Measurements from ENCODE around the gene EVC.

The EVC gene

DNA sequence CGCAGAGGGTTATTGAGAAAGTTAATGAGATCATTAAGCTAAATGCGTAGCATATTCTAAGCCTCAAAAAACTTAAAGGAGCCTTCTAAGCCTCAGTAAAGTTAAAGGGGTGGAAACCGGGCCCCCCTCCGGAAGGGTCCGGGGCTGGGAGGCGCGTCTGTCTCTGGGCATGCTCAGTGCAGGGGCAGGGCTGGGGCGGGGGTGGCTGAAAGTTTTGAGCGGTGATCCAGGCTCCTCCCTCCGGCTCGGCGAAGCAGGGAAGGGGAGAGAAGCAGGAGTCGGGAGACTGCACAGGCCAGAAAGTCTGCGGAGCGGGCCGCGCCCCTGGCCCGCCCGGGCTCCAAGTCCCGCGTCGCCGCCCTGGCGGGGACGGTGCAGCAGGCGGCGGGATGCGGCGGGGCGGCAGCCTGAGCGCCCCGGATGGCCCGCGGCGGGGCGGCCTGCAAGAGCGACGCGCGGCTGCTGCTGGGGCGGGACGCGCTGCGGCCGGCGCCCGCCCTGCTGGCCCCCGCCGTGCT, at the start of gene EVC:
Gene EVC (plus strand): TSS at position 241 of the 518 bp plus-strand sequence. CDS start 180 bp downstream, at position 421.
- DNase-seq (ENCODE audit: low read depth in 2 of 2) = no peak

DNA sequence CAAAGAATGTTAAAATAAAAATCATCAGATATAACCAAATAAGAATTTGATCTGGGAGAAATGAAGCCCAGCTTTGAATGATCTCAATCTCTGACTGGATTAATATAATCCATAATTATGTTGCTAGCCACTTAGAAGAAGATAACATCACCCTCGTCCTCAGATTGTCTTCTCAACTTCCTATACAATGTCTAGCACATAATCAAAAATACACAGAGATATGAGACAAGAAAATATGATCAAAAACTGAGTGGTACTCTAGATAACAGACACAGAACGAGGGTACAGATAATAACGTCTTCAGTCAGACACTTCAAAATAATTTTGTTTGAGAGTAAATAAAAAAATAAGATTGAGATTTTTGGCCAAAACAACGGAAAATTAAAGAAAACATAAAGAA, 49.8 kb upstream of the EVC start:
- DNase-seq (ENCODE audit: low read depth in 2 of 2) = no peak

DNA sequence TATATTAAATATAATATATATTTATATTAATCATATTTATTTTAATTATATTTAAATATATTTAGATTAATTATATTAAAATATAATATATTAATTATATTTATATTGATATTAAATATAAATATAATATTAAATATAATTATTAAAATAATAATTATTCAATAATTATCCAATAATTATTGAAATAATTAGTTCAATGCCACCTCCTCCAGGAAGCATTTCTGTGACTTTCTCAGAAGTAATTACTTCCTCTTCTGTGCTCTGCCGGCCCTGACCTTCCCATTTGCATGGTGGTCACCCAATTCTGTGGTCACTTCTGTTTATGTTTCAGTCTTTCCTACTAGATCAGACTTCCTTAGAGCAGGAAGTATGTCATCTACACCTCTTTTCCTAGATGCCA, 48.4 kb upstream of the EVC start:
- no peak for DNase-seq (ENCODE audit: low read depth in 2 of 2)

DNA sequence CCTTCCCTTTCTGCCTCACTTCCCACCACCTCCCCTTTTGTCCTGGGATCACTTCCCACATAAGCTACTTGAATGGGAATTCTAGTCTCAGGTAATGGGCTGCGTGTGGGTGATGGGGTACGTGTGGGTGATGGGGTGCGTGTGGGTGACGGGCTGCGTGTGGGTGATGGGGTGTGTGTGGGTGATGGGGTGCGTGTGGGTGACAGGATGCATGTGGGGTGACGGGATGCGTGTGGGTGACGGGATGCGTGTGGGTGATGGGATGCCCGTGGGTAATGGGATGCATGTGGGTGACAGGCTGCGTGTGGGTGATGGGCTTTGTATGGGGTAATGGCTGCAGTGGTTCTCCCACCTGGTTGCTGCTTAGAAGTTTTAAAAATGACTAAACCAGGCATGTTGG, 46.2 kb upstream of the EVC start:
- DNase-seq (ENCODE audit: low read depth in 2 of 2) = no peak

DNA sequence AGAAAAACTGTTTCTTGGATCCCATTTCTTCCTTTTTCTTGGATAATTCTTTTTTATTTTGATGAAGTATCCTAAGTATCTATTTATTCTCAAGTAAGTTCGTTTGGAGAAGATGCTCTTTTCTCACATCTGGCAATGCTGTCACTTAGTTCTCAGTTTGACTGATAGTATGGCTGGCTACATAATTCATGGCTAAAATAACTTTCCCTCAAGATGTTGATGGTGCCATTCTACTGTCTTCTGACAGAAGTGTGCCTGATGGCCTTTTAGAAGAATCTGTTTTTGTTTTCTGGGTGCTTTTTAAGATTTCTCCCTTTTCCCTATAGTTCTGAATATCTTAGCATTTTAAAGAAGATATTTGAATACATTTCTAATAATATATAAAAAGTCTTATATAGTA, 44.3 kb upstream of the EVC start:
- DNase-seq (ENCODE audit: low read depth in 2 of 2) = no peak

DNA sequence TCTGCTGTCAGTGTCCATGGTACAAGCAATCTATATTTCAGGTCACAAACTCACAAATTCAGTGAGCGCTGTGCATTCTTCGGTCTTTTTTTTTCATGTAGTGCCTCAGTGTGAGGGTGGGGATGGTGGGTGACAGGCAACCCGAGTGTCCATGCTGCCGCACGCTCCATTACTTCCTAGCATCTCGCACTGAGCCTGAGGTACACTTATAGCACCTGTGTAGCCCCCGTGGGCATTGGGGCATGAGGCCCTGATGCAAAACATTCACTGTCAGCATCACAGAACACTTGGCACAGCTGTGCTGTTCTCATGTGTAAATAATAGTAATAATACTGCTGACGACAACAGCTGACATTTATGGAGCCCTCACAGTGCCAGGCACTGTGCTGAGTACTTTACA, 34.2 kb upstream of the EVC start:
- no peak for DNase-seq (ENCODE audit: low read depth in 2 of 2)

DNA sequence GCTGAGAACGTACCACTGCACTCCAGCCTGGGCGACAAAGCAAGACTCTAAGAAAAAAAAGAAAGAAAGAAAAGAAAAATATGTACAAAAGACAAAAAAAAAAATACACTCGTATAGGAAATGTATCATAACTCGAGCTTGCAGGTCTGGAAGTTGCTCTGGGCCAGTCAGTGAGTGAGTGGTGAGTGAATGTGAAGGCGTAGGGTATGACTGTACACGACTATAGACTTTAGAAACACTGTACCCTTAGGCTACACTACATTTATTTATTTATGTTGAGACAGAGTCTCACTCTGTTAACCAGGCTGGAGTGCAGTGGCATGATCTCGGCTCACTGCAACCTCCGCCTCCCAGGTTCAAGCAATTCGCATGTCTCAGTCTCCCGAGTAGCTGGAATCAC, 32.0 kb upstream of the EVC start:
- no peak for DNase-seq (ENCODE audit: low read depth in 2 of 2)

DNA sequence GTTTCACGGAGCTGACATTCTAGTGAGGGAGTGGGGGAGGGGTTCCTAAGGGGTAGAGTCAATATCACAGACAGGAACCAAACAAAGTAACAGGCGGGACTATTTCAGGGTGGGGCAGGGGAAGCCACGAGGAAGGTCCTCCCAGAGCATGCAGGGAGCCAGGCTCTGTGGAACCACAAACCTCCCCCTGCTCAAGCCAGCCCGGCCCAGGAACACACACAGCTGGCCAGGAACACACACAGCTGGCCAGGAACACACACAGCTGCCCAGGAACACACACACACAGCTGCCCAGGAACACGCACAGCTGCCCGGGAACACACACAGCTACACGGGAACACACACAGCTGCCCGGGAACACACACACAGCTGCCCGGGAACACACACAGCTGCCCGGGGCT, 27.4 kb upstream of the EVC start:
- no peak for DNase-seq (ENCODE audit: low read depth in 2 of 2)

DNA sequence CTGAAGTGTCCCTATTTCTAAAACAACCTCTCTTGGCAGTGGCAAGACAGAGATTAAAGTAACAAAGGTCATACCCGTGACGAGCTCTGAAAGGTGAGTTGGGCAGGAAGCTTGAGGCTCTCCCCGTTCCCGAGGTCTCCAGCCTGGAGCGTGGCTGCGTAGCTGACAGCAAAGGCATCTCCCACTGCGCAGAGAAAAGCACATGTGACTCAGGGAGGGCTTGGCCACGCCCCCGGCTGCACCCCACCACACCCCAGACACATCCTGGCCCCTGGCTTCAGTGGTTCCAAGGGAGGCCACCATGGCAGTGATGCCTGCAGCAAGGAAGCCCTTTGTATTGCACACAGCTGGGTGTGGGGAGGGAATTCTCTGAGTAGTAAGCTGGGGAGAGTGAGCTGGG, 25.7 kb upstream of the EVC start:
- DNase-seq (ENCODE audit: low read depth in 2 of 2) = no peak

DNA sequence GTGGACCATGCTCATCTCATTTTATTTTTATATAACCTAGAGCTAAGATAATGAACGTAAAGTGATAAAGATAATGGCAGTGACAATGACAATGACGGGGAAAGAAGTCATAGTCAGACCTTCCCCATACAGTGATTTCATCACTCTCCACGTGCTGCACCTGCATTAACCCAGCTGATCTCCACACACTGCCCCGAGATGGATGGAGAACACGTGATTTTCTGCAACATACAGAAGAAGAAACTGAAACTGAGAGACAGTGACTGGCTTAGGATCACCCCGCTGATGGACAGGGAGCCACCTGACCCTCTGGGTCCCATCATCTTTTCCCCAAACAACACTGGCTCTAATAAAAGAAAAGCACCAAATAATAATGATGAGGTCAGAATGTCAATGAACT, 24.7 kb upstream of the EVC start:
- no peak for DNase-seq (ENCODE audit: low read depth in 2 of 2)

DNA sequence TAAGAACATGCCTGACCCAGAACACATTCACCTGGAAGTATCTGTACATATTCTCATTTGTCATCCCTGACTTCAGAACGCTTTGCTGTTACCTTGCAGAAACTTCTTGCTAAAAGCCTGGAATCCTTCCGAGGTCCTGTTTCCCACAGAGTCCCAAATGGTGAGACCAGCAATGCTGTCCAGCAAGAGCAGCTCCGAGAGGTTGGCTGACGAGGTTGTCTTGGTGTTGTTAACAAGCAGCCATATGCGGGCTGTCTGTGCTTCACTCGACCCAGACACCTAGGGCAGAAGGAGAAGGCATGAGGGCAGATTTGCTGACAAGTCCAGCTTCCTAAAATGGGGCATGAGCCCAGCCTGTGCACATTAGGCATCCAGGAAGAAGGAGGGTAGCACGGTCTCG, 21.9 kb upstream of the EVC start:
- no peak for DNase-seq (ENCODE audit: low read depth in 2 of 2)

DNA sequence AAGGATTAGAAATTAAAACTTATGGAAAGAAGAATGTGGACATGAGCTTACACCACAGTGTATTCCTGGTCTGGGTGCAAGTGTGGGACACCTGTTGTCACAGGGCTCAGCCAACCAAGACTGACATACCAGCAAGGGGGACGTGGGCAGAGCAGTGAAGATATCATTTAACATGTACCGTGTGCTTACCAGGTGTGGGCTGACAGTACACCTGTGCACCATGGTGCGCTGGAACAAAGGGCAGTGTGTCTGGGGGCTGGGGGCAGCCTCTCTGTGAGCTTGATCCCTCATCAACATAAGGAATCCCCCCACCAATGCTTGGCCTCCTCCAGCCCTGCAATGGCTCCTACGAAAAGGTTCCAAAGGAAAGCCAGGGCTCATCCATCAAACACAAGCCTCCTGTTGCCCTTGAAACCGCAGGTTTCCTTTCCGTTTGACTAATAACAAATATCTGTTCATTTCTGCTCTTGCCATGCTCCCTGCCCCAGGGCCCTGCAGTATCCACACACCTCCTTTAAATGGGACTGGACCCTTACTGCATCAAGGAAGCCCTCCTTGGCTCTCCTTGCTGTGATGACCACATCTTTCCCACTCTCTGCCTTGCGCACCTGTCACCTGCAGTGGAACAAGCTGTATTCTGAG, 19.4 kb upstream of the EVC start:
- DNase-seq (ENCODE audit: low read depth in 2 of 2) = no peak

DNA sequence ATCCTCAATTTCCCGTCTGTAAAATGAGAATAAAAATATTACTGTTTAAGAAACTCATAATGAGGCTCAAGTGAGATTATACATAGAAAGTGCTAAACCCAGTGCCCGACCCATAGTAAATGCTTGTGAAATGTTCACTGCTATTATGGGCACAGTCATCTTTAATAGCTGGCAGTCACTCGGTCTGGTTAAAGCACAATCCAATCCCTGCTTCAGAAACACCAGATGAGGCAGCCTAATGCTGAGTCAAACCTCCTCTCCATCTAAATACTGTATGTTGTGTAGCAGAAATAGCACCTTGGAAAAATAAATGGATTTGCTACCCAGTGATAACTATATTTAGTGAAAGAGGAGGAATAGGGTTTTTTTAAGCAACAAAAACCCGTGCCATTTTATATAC, 17.1 kb upstream of the EVC start:
- no peak for DNase-seq (ENCODE audit: low read depth in 2 of 2)

DNA sequence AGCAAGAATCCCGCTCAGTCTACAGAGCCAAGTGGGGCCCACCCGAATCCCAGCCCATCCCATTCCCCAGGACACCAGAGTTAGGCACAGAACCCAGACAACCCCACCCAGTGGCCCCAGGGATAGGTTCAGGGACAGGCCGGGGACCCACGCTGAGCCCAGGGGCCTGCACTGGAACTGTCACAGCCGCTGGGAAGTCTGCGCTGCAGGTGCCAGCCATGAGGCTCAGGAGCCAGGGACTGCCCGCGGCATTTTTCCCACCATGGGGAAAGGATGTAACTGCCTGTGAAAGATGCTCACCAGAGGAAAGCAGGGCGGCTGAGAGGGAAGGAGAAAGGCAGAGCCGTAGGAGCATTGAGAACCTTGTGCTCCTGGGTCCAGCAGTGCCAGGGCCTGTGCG, 14.7 kb upstream of the EVC start:
- no peak for DNase-seq (ENCODE audit: low read depth in 2 of 2)

DNA sequence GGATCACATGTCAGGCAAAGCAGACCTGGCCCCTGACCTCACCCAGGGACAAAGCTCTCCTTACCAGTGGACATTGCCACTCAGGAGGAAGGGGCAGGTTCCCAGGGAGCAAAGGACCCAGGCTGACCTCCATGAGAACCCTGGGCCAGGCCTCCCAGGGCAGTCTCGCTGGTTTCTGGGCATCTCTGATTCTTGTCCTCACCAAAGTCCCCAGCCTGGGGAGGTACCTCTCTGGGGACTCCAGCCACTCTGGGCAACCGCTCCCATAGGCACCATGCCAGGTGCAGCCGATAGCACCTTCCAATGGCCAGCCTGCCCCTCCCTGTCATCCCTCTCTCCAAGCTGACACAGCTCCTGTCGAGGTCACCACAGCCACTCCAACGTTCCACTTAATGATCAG, 10.5 kb upstream of the EVC start:
- no peak for DNase-seq (ENCODE audit: low read depth in 2 of 2)

DNA sequence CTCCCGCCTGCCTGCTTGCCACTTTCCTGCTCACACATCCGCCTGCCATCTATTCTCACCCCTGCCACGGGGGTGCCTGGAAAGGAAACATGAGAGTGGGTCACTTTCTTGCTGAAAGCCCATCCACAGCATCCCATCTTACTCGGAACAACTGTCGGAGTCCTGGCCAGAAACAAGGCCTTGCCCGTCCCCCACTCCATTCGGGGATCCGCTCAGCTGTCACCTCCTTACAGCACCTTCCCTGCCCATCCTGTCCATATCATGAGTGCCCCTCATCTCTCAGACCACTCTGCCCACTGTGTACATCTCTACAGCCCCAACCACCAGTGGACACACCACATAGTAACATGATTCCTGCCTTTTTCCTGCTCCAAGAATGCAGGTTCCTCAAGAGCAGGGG, 9.0 kb upstream of the EVC start:
- no peak for DNase-seq (ENCODE audit: low read depth in 2 of 2)

DNA sequence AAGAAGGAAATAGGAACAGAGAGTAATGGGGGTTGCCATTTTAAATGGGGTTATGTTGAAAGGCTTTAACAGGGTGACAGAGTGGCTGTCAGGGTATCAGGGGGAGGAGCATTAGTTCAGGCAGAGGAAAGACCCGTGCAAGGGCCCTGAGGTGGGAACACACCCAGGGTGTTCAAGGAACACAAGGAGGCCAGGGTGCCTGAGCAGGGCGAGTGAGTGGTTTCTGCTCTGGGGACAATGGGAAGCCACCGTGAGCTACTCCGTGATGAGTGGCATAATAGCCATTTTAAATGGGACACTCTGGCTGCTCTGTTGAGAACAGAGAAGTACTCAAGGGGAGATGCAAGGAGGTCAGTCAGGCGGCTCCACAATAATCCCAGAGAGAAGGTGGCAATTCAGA, 7.2 kb upstream of the EVC start:
- DNase-seq (ENCODE audit: low read depth in 2 of 2) = no peak

DNA sequence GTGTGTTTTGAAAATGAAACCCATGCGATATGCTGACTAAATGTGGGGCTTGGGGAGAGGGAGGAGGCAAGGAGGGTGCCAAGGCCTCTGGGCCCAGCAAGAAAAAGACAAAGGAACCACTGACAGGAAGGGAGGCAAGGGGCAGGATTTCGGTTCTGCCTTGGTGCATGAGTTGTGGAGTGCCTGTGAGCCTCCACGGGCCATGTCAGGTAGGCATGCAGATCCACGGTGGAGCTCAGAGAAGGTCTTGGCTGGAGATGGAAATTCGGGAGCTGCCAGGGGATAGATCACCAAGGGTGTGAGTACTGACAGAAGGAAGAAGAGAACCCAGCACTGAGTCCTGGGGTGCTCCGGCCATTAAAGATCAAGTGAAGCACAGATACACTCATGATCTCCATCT, 6.7 kb upstream of the EVC start:
- no peak for DNase-seq (ENCODE audit: low read depth in 2 of 2)

DNA sequence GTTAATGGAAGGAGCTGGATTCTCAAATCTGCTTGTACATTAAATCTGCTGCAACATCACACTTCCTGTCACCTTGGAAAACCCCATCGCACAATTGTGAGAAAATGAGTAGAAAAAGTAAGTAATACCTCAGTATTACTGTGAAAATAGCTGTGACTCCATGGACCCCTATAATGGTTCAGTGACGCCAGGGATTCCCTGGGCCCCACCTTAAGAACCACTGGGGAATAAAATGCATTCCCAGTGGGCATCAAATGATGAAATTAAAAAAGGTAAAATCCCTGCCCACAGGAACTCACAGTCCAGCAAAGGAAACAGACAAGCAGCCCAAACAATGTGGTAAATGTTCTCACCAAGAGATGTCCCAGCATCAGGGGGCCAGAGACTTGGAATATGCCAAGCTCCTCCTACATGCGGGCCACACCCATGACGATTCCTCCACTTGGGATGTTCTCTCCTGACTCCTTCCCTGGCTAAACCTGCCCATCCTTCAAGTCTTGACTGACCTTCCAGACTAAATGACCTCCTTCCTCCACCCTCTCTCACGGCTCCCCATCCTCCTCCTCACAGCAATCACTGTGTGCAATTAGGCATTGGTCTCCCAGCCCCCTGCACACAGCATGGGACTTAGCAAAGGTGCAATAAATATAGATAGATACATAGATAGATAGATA, 5.2 kb upstream of the EVC start:
- DNase-seq (ENCODE audit: low read depth in 2 of 2) = no peak

DNA sequence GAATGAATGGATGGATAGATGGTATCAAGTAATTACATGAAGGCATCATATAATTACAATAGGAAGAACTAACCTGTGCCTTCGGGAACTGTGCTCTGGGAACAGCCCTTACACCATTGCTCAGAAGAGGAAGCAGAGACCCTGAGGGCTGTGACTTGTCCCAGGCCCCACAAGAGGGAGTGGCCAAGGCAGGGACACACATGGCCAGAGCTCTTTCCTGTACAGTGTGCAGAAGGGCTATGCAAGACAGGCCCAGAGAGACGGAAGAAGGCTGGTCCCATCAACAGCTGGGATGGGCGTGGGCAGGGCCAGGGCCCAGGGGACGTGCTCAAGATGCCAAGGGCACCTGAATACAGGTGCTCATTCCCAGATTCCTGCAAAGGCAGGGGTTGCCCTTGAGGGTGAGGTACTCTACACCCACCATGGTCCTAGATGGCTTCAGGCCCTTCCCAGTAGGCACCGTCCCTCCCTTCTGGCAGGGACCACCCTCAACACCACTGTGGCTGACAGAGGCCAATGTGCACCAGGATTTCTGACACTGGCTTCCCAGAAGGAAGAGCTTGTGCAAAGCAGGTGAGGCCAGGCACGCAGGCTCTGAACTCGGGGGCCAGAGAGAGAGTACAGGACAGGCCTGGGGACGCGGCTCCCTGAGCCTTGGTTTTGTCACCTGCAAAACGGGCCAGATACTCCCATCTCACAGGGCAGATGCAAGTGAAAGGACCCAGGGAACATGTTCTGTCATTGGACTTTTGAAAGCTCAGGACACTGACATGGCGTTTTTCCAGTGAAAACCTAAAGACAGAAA, 4.3 kb upstream of the EVC start:
- DNase-seq (ENCODE audit: low read depth in 2 of 2) = no peak

DNA sequence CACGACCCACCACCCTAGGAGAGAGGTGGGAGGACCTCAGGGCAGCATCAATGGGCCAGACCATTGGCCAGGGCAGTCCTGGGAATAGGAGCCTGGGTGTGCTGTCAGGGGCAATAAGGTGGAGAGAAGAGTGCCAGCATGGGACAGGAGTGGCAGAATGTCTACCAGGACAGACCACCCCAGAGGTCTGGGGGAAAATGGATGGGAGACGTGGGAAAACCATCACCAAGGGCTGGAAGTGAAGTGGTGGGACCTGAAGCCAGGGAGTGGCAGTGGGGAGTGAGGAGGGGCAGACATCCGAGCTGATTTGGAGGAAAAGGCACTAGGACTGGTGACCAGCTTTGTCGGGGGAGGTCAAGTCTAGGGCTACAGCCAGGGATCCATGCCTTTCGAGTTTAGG, 3.6 kb upstream of the EVC start:
- no peak for DNase-seq (ENCODE audit: low read depth in 2 of 2)

DNA sequence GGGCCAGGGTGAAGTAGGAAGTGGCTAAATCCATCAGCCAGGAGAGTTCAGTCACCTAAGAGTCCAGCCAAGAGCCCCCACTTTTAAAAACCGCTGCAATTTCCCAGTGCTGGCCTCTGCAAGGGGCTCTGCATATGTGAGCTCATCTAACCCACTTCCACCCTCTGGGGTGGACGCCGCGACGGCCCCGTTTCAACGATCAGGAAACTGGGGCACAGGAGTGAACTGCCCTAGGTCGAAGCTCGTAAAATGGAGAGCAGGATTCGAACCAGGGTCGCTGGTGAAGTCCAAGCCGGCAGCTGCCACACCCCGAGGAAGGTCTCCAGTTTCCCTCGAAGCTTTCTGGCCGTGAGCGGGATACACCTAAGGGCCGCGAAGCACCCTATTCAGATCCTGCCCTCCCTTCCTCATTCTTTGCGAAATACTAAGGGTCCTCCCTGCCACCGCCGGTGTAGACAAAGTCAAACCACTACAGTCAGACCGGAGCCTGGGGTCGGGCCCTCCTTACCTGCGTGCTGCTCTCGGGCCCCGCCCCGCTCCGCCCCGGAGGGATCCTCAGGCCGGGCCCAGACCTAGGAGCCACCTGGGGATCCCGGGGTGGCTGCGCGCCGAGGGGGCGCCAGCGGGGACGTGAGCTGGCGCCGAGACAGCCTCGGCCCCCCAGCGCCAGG, 3.1 kb upstream of the EVC start:
- DNase-seq (ENCODE audit: low read depth in 2 of 2) = no peak

All from stimulated activated CD4-positive, alpha-beta T cell treated with anti-CD3 and anti-CD28 coated beads, Interleukin-15, amount 100 ng/mL, for 48 hours (primary cell).